ENCODE data around the gene SAXO1. TPM values are rescaled to one million over a fixed set of nuclear protein-coding genes. Genes with fewer than 3 reads are reported as not detected.

Gene SAXO1
- total RNA-seq, 1 experiment from 2014 or later, result not detected

- no TSS peak for BruUV-seq (replicated peaks)
- Histone ChIP-seq H3K27me3 (ENCODE audit: insufficient read depth, low read length) (peaks cover 27% of the 10 kb centered on the region), H3K9me3 (ENCODE audit: control insufficient read depth in 1 of 2, insufficient read depth in 1 of 2, low read depth in 1 of 2, low read length in 2 of 2) (no peaks in the 10 kb centered on the region), H3K4me2 (ENCODE audit: low read length) (no peak overlapping the region), H3K4me1 (ENCODE audit: control insufficient read depth in 1 of 2, insufficient read depth in 2 of 2, low read length in 2 of 2) (no peaks in the 10 kb centered on the region), H3K27ac (ENCODE audit: low read depth, low read length) (no peak overlapping the region), H3K36me3 (ENCODE audit: control insufficient read depth in 1 of 2, insufficient read depth in 2 of 2, low read length in 2 of 2) (no peaks in the 10 kb centered on the region), H2AFZ (ENCODE audit: low read depth, low read length, poor library complexity, severe bottlenecking) (no peak overlapping the region), H3K9me2 (ENCODE audit: insufficient read depth) (no peaks in the 10 kb centered on the region), H3K79me2 (ENCODE audit: insufficient read depth, low read length) (no peaks in the 10 kb centered on the region), H3K9ac (ENCODE audit: low read length) (no peak overlapping the region), H4K20me1 (ENCODE audit: insufficient read depth) (no peaks in the 10 kb centered on the region), H3K4me3 (replicated peaks in 1 of 2; ENCODE audit: low read depth in 1 of 2, low read length in 2 of 2) (no peak overlapping the region)
- ATAC-seq (no peak), DNase-seq (ENCODE audit: low read depth, low spot score) (no peak)
- TF ChIP-seq CTCF (IDR thresholded peaks at IDR 0.05 in 2 of 3, conservative IDR thresholded peaks at IDR 0.05 in 1 of 3; ENCODE audit: borderline replicate concordance in 1 of 3, insufficient read depth in 1 of 3, low read depth in 2 of 3, low read length in 2 of 3), result no peak
- POLR2A ChIA-PET, result no interaction called here
- CTCF ChIA-PET, result no interaction called here
- intact Hi-C loops (cut with micrococcal nuclease), result no loop called here
- RAD21 ChIA-PET (ENCODE audit: low non-redundant PET in 1 of 2, low total read pairs in 2 of 2, uncharacterized antibody in 2 of 2, unreplicated experiment in 2 of 2), result no interaction called here
Observed at GRCh38 chr9:18910916-18911315, 122.1 kb downstream of the SAXO1 start.

GRCh38 chr9:18910435-18910834, 122.6 kb downstream of the SAXO1 start:
- H3K9me3 ChIP-seq (ENCODE audit: control insufficient read depth in 1 of 2, insufficient read depth in 1 of 2, low read depth in 1 of 2, low read length in 2 of 2), result no peaks in the 10 kb centered on the region
- no peak for DNase-seq (ENCODE audit: low read depth, low spot score)
- H3K9me2 ChIP-seq (ENCODE audit: insufficient read depth), result no peaks in the 10 kb centered on the region
- BruUV-seq (replicated peaks), result no TSS peak
- no peak for ATAC-seq
- no peaks in the 10 kb centered on the region for H3K4me1 ChIP-seq (ENCODE audit: control insufficient read depth in 1 of 2, insufficient read depth in 2 of 2, low read length in 2 of 2)
- POLR2A ChIA-PET, result no interaction called here
- RAD21 ChIA-PET (ENCODE audit: low non-redundant PET in 1 of 2, low total read pairs in 2 of 2, uncharacterized antibody in 2 of 2, unreplicated experiment in 2 of 2), result no interaction called here
- no peak for TF ChIP-seq JUND (IDR thresholded peaks at IDR 0.05)
- CTCF ChIA-PET, result no interaction called here
- H3K4me3 ChIP-seq (replicated peaks in 1 of 2; ENCODE audit: low read depth in 1 of 2, low read length in 2 of 2), result no peak overlapping the region
- H3K4me2 ChIP-seq (ENCODE audit: low read length), result no peak overlapping the region
- no peak overlapping the region for H3K9ac ChIP-seq (ENCODE audit: low read length)
- peaks cover 27% of the 10 kb centered on the region for H3K27me3 ChIP-seq (ENCODE audit: insufficient read depth, low read length)
- H4K20me1 ChIP-seq (ENCODE audit: insufficient read depth), result no peaks in the 10 kb centered on the region
- H3K36me3 ChIP-seq (ENCODE audit: control insufficient read depth in 1 of 2, insufficient read depth in 2 of 2, low read length in 2 of 2), result no peaks in the 10 kb centered on the region
- no peaks in the 10 kb centered on the region for H3K79me2 ChIP-seq (ENCODE audit: insufficient read depth, low read length)
- H3K27ac ChIP-seq (ENCODE audit: low read depth, low read length), result no peak overlapping the region
- intact Hi-C loops (cut with micrococcal nuclease), result no loop called here
- H2AFZ ChIP-seq (ENCODE audit: low read depth, low read length, poor library complexity, severe bottlenecking), result no peak overlapping the region

Measured in HCT116 (cell line).